Fibroblast of upper back skin (primary cell): Measurements from ENCODE around the gene P3H3.

Source experiments
- DNase-seq: peaks from one replicate; pipeline ENCODE4 v3.0.0-alpha.2; 2013

Gene P3H3, protein sequence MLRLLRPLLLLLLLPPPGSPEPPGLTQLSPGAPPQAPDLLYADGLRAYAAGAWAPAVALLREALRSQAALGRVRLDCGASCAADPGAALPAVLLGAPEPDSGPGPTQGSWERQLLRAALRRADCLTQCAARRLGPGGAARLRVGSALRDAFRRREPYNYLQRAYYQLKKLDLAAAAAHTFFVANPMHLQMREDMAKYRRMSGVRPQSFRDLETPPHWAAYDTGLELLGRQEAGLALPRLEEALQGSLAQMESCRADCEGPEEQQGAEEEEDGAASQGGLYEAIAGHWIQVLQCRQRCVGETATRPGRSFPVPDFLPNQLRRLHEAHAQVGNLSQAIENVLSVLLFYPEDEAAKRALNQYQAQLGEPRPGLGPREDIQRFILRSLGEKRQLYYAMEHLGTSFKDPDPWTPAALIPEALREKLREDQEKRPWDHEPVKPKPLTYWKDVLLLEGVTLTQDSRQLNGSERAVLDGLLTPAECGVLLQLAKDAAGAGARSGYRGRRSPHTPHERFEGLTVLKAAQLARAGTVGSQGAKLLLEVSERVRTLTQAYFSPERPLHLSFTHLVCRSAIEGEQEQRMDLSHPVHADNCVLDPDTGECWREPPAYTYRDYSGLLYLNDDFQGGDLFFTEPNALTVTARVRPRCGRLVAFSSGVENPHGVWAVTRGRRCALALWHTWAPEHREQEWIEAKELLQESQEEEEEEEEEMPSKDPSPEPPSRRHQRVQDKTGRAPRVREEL

DNA sequence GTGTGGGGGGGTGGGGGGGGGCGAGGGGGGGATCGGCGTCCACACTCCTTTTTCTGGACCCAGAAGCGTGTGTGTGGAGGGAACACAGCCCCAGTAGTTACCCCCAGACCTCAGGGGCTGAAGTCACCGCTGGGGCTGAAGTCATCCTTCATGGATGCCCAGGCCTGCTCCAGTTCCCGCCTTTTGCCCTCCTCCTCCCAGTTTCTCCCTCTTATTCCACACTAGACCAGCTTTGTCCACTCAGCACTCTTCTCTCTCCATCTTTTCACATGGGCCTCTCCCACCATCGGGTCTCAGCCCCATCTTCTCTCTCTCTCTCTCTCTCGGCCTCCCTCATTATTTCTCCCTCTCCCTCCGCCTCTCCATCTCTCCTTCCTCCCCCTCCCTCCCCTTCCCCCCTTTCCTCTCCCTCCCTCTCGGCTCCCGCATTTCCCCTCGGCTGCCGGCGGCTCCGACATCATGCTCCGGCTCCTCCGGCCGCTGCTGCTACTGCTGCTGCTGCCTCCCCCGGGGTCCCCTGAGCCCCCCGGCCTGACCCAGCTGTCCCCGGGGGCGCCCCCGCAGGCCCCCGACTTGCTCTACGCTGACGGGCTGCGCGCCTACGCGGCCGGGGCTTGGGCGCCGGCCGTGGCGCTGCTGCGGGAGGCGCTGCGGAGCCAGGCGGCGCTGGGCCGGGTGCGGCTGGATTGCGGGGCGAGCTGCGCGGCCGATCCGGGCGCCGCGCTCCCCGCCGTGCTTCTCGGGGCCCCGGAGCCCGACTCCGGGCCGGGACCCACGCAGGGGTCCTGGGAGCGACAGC, at the start of gene P3H3:
Gene P3H3, plus strand, starts transcription at position 426 of the 799 bp plus-strand sequence. Its CDS starts 34 bp downstream, at position 460.
- peak; percentile 54 for DNase-seq

DNA sequence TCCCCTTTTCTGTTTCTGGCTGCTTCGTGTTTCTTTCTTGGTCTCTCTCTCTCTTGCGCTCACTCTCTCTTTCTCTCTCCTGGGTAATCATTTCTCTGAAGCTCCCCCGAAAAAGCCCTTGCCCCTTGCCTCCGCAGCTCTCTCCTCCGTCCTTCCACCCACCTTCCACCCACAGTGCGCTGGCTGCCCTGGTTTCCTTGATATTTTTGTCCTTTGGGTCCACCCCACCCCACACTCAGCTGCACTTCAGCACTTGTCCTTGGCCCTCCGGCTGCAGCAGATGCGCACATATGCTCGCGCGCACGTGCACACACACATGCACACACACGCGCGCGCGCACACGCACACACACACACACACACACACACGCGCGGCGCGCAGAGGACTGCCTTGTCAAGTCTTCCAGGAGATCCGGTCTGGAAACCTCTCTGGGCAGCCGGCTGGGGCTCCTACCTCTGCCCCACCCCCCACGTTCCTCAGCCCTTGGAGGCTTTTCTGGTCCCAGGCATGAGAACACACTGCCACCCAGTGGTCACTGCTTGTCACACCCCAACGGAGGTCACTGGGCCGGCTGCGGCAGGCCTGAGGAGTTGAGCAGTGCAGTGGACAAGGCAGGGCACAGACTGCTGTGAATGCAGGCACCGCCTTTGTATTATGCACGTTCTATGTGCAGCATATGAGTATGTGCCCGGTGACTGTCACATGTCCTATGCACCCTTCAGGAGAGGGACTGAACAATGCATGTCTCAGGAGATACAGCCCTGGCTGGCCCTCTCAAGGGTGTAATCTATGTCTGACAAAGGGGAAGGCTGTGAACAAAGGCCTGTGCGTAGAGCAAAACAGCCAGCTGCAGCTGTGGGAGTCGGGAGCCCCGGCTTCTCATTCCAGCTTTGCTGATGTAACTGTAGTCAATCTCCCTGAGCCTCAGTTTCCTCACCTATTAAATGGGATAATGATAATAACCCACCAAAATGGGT, 49.3 kb upstream of the P3H3 start:
- DNase-seq, result peak; percentile 94

DNA sequence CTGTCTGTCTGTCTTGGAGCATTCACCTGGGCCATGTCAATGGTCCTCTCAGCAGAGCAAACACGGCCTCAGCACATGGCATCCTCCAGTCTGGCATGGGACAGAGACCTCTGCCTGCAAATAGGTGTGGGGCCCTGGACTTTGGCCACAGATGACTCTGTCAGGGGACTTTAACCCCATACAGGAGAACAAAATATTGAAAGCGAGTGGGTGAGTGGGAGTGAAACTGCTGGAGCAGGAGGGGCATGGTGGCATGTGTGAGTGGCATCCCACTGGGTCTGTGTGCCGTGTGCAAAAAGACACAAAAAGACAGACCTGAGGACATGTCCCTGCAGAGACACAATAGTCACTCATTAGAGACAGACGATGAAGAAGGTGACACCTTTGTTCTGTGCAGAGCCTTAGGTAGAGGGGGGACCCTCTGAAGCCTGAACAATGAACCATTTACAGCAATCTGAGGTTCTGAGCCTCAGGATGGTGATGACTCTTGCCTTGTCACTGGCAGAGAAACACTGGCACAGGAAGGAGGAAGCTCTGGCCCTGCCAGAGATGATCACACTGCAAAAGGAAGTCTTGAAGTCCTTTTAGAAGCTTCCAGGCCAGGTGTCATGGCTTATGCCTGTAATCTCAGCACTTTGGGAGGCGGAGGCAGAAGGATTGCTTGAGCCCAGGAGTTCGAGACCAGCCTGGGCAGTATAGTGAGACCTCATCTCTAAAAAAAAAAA, 48.3 kb upstream of the P3H3 start:
- no peak for DNase-seq

DNA sequence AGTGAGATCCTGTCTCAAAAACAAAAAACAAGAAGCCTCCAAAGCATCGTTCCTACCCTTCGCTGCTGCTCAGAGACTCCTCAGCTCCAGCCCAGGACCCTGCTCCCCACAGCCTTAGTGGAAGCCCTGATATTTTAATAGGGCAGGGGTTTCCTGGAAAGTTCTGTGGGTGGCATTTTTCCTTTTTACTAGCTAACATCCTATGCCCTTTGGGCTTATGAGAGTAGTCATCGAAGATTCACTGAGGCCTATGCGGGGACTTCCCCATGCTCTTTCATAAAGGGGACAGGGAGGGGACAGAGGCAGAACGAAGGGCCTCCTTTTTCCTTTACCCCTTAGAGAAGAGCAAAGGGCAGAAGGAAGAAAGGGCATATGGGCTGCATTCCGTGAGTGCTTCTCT, 47.6 kb upstream of the P3H3 start:
- no peak for DNase-seq

DNA sequence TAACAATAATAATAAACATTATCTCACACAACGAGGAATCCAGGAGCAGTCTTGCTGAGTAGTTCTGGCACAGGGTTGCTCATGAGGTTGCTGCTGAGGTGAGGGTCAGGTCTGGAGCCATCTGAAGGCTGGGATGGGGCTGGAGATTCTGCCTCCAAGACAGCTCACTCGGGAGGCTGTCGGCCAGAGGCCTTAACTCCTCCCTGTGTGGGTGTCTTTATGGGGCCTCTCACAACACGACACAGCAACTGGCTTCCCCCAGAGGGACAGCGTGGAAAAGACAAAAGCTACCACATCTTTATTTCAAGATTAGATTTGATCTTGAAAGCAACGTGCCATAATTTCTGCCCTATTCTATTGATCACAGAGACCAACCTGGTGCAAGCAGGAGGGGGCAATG, 46.1 kb upstream of the P3H3 start:
- DNase-seq, result no peak

DNA sequence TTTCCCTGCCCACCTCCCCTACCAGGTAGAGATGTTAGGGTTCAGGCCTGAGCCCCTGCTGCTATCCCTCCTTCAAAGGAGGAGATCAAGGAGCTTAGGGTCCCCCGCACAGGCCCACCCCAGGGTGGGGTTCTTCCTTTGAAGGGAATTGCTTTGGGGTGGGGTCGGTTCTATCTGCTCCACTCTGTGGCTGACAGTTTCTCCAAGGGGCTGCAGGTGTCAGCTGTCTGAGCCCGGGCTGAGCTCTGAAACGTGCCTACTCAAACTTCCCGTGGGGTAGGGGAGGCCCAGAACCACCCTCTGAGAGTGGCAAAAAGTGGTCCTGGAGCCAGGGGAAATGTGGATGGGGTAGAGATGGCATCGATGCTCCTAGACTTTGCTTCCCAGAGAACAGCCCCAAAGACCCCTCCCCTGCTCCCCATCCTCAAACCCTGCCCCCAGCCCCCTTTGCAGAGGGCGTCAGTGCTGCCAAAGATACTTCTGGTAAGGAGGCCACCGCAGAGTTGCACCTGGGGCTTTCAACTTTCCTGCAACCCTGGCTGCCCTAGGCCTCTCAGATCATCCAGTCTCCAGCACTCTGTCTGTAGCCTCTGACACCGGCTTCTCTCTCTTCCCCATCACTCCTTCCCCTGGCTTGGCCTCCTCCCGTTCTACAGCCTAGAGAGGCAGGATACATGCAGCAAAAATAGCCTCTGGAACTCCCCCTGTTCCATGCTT, 45.2 kb upstream of the P3H3 start:
- no peak for DNase-seq

DNA sequence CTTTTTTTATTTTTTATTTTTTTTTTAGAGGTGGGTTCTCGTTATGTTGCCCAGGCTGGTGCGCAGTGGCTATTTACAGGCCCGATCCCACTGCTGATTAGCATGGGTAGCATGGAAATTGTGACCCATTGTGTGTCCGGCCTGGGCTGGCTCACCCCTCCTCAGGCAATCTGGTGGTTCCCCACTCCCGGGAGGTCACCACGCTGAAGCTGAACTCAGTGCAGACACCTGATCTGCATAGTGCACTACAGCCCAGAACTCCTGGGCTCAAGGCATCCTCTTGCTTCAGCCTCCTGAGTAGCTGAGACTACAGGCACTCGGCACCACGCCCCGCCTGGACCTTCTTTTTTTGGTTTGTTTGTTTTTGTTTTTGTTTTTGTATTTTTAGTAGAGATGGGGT, 44.4 kb upstream of the P3H3 start:
- no peak for DNase-seq

DNA sequence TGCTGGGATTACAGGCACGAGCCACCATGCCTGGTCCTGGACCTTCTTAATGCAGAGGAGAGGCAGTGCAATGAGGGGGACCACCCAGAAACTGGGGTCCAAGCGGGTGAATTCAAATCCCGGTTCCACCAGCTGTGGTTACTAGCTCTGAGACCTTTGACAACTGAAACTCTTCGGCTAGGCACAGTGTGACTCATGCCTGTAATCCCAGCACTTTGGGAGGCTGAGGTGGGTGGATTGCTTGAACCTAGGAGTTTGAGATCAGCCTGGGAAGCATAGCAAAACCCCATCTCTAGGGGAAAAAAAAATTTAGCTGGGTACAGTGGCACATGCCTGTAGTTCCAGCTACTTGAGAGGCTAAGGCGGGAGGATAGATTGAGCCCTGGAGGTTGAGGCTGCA, 43.9 kb upstream of the P3H3 start:
- DNase-seq, result no peak

DNA sequence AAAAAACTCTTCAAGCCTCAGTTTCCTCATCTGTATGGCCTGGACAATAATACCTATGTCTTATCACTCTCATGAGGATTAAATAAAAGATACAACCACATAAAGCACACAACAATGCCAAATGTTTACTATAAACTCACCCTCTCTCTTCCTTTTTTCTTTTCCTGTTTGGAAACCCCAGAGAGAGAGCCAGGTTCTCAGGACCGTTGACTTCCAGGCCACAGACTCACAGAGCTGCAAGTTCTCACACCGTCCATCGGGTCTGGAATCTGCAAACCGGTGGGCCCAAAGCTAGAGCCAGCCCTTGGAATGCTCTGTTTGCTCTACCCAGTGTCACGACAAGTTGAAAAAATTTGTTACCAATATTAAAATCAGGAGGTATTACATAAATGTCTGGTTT, 43.4 kb upstream of the P3H3 start:
- DNase-seq, result no peak

DNA sequence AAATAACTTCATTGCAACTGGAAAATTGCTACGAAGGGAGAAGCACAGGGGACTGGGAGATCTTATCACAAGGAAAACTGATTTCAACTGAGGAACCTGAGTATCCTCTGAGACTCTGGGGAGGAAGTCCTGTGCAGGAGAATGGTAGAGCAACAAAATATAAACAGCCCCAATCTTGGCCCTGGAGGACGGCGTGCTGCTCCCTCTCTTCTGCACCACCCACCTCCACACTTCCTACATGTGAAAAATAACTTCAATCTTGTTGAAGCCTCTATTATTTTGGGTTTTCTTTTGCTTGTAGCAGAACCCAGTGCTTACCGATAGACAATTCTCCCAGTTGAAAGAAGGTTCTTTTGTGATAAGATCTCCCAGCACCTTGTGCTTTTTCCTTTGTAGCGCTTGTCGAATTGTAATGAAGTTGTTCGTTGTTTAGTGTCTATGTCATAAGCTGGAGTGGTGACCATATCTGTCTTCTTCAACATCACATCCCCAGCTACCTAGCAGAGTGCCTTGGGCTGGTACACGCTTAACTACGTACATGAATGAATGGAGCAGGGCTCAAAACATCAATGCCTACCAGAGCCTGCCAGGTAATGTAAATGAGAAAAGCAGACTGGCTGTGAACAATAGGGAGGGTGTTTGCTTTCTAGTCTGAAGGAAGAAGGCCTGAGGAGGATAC, 41.7 kb upstream of the P3H3 start:
- DNase-seq, result no peak

DNA sequence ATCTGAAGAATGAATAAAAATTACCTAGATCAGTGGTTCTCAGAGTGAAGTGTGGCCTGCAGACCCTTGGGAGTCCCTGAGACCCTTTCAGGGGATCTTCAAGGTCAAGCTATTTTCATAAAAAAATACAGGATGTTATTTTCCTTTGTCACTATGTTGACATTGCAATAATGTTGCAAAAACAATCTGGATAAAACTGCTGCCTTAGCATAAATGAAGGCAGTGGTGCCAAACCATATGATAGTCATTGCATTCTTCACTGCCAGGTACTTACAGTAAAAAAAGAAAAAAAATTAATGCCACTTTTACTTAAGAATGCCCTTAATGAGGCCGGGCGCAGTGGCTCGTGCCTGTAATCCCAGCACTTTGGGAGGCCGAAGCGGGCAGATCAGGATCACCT, 40.9 kb upstream of the P3H3 start:
- DNase-seq, result no peak

DNA sequence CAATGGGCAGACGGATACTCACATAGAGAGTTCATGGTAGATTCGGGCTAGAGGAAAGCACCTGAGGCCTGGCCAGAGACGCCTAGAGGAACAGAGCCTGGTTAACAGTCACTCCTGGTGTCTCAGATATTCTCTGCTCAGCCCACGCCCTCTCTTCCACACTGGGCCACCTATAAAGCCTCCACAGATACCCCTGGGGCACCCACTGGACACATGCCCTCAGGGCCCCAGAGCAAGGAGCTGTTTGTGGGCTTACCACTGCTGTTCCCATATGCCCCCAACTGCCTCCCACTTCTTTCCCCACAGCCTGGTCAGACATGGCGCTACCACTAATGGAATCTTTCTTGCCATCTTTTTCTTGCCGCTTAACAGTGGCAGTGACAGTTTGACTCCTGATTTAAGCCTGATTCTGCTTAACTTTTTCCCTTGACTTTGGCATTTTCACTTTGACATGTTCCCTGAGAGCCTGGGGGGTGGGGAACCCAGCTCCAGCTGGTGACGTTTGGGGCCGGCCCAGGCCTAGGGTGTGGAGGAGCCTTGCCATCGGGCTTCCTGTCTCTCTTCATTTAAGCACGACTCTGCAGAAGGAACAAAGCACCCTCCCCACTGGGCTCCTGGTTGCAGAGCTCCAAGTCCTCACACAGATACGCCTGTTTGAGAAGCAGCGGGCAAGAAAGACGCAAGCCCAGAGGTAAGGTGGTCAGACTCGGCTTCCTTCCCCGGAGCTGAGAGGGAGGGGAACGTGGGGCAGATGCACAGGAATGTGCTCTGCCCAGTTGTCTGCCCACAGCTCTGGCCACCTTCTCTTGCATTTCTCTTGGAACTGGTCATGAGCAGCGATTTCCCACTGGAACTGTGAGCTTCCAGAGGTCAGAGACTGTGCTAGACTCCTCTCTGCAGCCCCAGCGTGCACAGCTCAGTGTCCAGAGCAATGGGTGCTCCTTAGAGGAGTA, 39.0 kb upstream of the P3H3 start, which contains the start of gene CD4:
Gene CD4, plus strand, starts transcription at position 557 of the 953 bp plus-strand sequence. CDS start 10,611 bp downstream, outside the sequence.
- no peak for DNase-seq

DNA sequence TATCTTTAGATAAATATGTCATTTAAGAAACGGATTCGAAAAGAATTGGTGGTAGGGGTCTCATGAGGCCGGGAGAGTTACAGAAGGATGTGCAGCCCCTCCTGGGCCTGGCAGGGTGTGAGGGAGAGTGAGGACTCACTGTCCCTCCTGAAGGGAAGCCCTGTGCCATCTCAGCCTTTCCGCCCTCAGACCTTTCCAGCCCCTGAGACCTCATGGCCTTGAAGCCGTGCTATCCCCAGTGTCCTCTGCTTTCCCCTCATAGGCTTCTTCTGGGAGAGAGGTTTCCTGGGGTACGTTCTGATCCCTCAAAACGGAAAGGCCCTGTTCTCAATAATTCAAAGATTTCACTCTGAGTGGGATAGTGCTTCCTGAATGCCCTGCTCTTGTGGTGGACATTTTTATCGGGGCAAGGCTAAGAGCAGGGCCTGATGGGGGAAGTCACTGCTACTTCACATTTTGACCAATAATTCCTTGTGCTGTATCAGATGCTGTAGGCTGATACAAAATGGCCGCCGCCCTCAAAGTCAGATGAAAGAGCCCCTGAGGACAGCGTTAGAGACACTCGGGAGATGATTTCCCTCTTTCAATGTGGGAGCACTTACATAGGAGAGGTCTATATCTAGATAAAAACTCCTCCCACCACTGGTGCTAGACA, 37.6 kb upstream of the P3H3 start:
- DNase-seq, result no peak

DNA sequence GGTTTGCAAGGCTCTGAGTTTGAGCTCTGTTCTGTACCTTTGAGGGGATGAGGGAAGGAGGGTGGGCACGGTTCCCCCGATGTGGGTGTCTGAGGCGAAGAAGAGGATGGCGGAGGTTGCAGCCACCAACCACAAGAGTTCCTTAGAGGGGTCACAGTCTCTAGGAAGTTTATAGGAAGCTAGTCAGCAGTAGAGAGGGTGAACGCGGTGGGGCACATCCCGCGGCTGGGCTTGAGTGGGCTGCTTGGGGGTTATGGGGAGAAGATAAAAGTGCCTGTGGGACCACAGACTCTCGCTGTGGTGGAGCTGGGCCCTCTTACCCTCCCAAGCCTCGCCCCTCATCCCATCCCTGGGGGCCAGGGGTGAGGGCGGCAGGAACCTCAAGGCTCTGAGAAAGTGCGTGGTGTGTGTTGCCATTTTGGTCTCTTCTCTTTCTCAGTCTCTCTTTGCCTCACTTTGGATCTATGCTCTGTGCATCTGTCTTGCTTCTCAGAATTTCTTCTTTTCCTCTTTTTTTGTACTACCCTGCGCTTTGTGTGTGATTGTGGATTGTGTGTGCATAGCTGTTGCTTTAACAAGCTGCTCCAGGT, 36.2 kb upstream of the P3H3 start:
- no peak for DNase-seq

DNA sequence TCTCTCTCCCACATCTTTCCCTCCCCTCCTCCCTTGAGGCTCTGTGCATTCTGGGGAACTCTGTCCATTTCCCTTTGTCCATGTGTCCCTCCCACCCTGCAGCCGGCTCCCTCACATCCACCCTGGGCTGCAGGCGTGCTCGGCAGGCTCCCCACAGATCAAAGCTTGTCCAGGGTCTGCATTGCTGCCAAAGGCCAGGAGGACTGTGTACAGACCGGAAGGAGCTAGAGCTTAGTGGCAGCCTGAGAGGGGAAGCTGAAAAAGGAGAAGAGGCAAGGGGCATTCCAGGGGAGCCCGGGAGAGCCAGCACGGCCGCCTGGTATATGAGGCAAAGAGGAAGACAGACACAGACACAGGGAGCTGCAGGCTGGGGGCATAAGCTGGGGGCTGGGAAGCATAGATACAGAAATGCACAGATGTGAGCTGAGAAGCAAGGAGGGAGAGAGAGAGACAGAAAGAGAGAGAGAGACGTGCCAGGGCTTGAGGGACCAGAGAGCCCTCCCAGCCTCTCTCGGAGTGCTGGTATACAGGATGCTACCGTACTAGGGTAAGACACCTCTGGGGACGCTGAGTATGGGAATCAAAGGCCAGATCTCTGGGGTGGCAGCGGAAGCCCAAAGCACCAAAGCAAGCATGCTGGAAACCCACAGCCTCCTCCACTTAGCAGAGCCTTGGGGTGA, 35.5 kb upstream of the P3H3 start:
- no peak for DNase-seq

DNA sequence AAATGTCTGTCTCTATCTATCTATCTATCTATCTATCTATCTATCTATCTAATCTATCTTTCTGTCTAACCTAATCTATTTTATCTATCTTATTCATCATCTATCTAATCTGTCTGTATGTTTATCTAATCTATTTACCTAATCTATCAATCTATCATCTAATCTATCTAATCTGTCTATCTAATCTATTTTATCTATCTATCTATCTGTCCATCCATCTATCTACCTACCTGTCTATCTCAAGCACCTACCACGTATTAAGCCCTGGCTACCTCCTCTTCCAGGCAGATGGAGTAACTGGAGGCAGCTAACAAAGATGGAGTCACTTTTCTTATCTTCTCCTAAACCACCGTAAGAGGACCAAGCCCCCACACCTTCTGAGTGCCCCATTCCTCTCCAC, 33.1 kb upstream of the P3H3 start:
- DNase-seq, result no peak

DNA sequence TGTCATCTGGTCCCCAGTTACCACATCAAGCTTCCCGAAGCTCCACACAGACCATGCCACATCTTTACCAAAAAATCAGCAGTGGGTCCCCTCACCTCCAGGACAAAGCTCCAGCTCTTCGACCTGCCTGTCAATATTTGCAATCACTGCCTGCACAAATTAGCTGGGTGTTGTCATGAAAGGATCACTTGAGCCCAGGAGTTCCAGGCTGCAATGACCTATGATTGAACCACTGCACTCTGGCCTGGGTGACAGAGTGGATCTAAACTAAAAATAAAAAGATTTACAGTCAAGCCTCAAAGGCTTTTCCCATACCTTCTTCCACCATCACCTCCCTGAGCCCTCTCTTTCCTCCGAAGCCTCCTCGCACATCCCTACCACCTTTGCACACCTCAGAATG, 31.6 kb upstream of the P3H3 start:
- DNase-seq, result no peak
